NCI-H1930 (cell line): ENCODE results near the gene GATAD1.
"Not testable (repeated sequence)": the region's sequence is repeated elsewhere in the genome, so short reads cannot be mapped to it uniquely, and the experiment has no call there.

Experiments
- DNase-seq, 2 experiments: peaks; one replicate each; lab custom pipeline; 2025; lab: John Stamatoyannopoulos, UW

The GATAD1 gene

GRCh38 chr7:92436612-92437445 is 10.5 kb upstream of the GATAD1 start:
- DNase-seq: no peak

- DNase-seq: no peak
Measured at GRCh38 chr7:92437956-92438491, 9.3 kb upstream of the GATAD1 start.

- DNase-seq: not testable (repeated sequence)
Measured at GRCh38 chr7:92442720-92443119, 4.6 kb upstream of the GATAD1 start.

- DNase-seq: no peak
Measured at GRCh38 chr7:92446869-92447344, 375 bp upstream of the GATAD1 start.

- peak; percentile 42 to 66 for DNase-seq
Measured at GRCh38 chr7:92448205-92448747, 994 bp downstream of the GATAD1 start.

GRCh38 chr7:92451645-92452044 is 4.4 kb downstream of the GATAD1 start:
- no peak for DNase-seq

- DNase-seq: no peak
Measured at GRCh38 chr7:92456236-92456635, 9.0 kb downstream of the GATAD1 start.

GRCh38 chr7:92460109-92460508 is 12.8 kb downstream of the GATAD1 start:
- no peak for DNase-seq

- no peak for DNase-seq
Measured at GRCh38 chr7:92460510-92460909, 13.2 kb downstream of the GATAD1 start.

GRCh38 chr7:92461027-92462003 is 14.0 kb downstream of the GATAD1 start:
- DNase-seq: peak; percentile 22 to 35

GRCh38 chr7:92462560-92462959 is 15.3 kb downstream of the GATAD1 start:
- no peak for DNase-seq

- no peak for DNase-seq
Measured at GRCh38 chr7:92464515-92464914, 17.2 kb downstream of the GATAD1 start.

- DNase-seq: no peak
Measured at GRCh38 chr7:92466682-92467081, 19.4 kb downstream of the GATAD1 start.

GRCh38 chr7:92468589-92468988 is 21.3 kb downstream of the GATAD1 start:
- DNase-seq: not testable (repeated sequence)

GRCh38 chr7:92473989-92474388 is 26.7 kb downstream of the GATAD1 start:
- not testable (repeated sequence) for DNase-seq

GRCh38 chr7:92475261-92475770 is 28.0 kb downstream of the GATAD1 start:
- not testable (repeated sequence) for DNase-seq

- DNase-seq: not testable (repeated sequence)
Measured at GRCh38 chr7:92475851-92476590, 28.7 kb downstream of the GATAD1 start.

GRCh38 chr7:92477681-92478080 is 30.4 kb downstream of the GATAD1 start, which contains the start of gene ERVW-1:
ERVW-1 (minus strand) TSS chr7:92477946; CDS start chr7:92470381, 7,565 bp downstream.
- not testable (repeated sequence) for DNase-seq

- no peak for DNase-seq
Measured at GRCh38 chr7:92478095-92478494, 30.8 kb downstream of the GATAD1 start.

- DNase-seq: no peak
Measured at GRCh38 chr7:92478711-92479110, 31.4 kb downstream of the GATAD1 start.

- DNase-seq: not testable (repeated sequence)
Measured at GRCh38 chr7:92479146-92479545, 31.9 kb downstream of the GATAD1 start.
